LoVo (cell line): ENCODE data around the gene SEC24D.
"Not testable (repeated sequence)": the region's sequence is repeated elsewhere in the genome, so short reads cannot be mapped to it uniquely, and the experiment has no call there.

Source experiments
- DNase-seq: peaks from one replicate; pipeline ENCODE4 v3.0.0-alpha.2; 2016; ENCODE audit warnings: low spot score

Gene SEC24D

DNA sequence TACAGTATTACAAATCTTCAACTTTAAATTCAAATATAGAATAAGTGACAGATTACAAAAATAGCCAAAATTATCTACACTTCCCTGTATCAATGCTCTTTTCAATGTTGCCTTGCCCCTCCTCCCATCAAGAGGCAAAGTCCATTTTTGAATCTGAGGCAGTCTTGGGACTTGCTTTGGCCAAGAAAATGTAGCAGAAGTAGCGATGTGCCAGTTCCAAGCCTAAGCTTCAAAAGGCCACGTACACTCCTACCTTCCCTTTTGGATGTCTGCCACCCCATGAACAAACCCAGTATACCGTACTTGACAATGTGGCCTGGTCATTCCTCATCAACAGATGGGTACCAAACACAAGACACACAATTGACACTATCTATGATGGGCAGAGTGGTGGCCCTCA lies 24.1 kb downstream of the SEC24D start:
- DNase-seq, result no peak

DNA sequence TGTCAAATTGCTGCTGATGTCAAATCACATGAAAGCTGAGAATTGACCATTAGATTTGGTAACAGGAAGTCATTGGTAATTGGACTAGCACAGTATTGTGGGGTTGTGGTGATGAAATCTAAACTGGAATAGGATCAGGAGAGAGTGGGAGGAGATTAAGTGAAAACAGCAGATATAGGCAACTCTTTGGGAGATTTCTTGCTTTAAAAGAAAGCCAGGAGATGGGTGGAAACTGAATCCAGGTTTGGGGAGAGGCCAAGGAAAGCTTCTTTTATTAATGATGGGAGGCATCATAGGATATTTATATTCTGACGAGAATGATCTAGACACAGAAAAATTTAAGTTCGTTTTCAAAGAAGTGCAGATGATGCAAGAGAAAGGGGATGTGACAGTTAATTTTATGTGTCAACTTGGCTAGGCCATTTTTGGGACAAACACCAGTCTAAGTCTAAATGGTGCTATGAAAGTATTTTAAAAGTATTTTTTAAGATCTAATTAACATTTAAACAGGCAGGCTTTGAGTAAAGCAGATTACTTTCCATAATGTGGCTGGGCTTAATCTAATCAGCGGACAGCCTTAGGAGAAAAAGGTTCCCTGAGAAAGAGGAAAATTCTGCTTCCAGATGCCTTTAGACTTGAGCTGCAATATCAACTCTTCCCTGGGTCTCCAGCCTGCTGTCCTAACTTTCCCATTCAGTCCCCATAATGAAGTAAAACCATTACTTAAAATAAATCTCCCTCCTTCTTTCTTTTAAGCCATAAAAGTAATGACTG lies 24.7 kb downstream of the SEC24D start:
- no peak for DNase-seq

DNA sequence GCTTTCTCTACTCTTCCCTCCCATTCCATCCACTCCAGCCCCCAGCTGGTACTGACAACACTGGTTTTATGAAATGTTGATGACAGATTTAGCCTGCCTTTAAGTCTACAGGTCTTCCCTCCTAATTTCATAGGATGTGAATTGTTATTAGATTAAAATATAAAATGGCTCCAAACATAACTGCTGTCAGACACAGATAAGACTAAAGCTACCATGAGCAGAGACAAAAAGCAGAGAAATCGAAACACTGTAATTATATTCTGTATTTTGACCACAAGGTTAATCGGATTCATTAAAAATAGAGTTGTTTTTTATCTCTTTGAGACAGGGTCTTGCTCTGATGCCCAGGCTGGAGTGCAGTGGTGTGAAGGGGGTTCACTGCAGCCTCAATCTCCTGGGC lies 28.3 kb downstream of the SEC24D start:
- no peak for DNase-seq

DNA sequence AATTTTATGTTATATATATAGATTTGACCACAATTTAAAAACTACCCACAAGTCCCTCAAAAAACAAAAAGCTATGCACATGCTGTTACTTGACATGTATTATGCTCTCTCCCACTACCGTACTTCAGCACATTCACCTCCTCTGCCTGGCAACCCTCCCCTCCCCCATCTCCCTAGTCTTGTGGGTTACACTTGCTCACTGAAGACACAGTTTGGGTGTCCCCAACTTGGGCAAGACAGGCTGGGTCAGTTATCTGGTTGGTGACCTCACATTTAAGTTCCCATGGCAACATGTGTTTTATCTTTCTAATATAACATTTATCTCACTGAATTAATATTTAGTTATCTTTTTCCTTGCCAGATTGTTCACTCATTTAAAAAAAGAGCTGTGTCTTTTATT lies 32.7 kb downstream of the SEC24D start:
- DNase-seq, result no peak

DNA sequence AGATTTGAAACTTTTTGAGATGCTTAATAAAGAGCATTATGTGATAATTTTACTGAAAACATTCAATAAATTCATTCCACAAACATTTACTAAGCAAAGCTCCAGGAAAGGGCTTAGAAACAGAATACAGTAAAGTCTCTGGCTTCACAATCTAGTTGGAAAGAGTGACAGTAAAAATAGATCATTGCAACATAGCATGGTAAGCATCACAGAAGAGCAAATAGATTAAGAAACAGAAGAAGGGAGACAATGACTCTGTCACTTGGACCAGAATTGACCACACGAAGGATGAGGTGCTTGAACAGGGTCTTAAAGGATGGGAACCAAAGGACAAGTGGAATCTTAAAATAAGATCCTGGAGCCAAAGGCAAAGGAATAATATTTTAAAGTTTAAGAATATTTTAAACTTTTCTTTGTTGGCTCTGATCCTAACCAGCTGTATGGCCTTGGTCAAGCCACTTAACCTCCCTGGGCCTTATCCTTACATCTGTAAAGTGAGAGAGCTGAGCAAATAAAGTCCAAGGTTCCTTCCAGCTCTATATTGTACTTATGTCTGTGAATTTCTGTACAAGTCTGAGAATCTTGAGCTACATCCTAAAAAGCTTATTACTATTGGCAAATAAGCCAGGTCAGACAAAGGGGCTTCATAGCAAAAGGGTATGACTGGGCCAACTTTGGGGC lies 33.9 kb downstream of the SEC24D start:
- no peak for DNase-seq

DNA sequence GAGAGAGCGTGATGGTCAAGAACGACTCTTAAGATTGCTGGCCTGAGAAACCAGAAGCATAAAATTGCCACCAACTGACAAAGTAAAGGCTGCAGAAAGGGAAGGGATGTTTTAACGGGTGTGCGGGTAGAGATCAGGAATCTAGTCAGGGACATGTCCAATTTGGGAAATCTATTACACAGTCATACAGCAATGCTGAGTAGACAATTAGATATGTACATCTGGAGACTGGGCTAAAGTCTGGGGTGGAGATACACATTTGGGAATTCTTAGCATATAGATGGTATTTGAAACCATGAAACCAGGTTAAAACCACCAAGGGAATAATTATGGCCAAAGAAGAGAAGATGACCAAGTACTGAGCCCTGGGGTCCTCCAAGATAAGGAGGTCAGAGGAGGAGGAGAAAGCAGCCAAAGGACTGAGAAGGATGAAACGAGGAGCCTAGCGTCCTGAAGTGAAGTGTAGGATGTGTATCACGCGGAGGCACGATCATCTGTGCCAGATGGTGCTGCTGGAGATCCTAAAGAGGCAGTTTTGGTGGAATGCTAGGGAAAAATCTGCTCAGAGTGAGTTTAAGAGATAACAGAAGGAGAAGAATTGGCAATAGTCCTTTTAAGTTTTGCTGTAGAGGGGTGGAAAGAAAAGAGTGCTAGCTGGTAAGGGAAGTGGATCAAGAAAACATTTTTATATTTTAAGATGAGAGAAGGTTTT lies 36.5 kb downstream of the SEC24D start:
- no peak for DNase-seq

DNA sequence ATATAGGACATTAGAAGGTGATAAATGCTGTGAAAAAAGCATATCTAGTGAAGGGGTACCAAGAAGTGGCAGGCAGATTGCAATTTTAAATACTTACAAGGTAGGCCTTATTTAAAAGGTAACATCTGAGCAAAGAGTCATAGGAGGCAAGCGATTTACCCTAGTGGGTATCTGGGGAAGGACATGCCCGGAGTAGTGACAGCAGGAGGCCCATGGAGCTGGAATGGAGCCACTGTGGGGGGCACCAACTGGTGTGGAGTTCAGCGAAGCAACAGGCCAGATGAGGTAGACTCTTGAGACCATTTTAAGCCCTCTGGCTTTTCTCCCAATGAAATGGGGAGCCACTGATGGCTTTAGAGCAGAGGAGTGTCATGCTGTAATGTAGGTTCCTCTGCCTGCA lies 37.3 kb downstream of the SEC24D start:
- DNase-seq, result no peak

DNA sequence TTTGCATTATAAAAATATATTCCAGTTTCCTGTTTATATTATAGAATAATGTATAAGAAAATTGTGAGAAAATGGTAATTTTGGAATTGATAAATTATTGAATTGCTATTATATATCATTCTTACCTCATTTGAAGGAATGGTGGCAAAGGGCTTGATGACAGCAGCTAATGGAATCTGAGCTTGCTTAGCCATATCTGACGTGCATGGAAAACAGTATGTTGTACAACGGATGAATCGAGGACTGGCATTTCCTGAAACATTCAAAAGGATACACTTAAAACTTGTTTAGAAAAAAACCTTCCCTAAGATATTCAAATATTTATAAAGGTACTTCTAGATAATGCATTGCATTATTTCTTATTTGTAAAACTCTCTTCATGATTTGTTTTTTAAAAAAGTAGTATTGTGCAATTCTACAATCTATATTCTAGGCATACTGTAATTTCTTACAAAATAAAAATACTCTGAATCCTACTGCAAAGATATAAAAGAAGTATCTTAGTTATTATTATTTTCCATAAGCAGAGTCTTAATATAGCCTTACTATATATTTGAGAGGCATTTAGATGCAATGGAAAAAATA lies 38.3 kb downstream of the SEC24D start:
- DNase-seq, result no peak

DNA sequence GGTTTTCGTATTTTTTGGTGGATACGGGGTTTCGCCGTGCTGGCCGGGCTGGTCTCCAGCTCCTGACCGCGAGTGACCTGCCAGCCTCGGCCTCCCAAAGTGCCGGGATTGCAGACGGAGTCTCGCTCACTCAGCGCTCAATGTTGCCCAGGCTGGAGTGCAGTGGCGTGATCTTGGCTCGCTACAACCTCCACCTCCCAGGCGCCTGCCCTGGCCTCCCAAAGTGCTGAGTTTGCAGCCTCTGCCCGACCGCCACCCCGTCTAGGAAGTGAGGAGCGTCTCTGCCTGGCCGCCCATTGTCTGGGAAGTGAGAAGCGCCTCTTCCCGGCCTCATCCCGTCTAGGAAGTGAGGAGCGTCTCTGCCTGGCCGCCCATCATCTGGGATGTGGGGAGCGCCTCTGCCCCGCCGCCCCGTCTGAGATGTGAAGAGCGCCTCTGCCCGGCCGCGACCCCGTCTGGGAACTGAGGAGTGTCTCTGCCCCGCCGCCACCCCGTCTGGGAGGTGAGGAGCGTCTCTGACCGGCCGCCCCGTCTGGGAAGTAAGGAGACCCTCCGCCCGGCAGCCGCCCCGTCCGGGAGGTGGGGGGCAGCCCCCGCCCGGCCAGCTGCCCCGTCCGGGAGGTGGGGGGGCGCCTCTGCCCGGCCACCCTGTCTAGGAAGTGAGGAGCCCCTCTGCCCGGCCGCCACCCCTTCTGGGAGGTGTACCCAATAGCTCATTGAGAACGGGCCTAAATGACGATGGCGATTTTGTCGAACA lies 44.1 kb downstream of the SEC24D start:
- DNase-seq, result not testable (repeated sequence)

DNA sequence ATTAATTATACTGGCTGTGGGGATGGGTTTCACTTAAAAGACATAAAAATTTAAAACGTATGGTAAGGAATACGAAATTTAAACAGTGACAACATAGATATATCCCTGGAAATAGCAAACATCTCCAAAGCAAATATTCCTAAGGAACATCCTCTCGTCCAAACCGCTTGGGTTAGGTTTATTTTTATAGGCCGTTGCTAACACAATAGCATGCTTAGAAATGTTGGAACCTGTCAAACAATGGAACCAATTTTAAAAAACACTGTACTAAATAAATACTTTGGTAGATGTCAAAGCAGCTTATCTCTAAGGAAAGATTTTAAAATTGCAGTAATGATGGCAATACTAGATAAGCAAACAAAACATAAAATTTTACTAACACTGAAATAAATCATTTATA lies 45.4 kb downstream of the SEC24D start:
- no peak for DNase-seq

DNA sequence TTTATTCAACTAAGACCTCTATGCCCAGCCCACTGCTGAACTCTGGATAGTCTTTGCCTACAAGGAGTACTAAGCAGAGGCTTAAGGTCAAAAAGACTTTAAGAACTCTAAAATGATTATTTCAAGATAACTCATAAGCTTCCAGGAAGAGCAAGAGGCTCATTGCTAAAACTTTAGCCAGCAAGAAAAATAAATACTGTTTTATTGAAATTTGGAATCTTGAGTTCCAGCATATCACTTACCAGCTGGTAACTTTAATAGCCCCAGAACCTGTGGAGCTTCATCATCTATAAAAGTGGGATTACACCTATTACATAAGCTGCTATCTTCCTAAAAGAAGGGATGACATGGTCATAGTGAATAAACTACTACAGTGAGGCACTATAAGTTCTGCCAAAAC lies 47.0 kb downstream of the SEC24D start:
- no peak for DNase-seq

DNA sequence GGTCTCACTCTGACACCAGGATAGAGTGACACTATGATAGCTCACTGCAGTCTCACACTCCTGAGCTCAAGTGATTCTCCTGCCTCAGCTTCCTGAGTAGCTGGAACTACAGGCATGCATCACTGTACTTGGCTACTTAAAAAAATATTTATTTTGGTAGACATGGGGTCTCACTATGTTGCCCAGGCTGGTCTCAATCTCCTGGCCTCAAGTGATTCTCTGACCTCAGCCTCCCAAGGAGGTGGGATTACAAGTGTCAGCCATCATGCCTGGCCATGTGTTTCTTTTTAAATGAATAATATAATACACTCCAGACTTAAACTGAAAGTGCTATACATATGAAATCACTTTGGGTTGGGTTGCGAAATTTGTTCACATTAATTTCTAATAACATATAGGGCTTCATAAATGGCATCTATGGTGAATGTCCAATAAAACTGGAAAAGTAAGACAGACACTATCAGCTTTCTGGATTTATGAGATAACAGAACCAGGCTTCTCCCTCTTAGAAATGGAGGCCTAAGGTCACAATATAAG lies 48.0 kb downstream of the SEC24D start:
- no peak for DNase-seq

DNA sequence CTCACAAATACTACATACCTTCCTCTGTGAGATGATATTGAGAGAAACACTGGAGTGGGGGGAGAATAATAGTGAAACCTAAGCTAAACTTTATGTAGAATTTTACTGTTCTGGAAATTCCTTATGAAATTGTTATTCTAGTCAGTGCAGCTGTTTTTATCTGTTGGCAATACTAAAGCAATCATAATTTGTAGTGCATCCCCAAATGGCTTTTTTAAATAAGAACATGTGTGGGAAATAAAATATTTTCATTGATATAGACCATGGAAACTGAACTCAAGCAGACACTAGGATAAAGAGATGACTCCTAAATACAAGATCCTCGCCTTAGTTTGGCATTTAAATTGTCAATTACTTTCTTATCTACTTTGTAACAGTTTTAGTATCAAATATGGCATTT lies 51.1 kb downstream of the SEC24D start:
- DNase-seq, result no peak

DNA sequence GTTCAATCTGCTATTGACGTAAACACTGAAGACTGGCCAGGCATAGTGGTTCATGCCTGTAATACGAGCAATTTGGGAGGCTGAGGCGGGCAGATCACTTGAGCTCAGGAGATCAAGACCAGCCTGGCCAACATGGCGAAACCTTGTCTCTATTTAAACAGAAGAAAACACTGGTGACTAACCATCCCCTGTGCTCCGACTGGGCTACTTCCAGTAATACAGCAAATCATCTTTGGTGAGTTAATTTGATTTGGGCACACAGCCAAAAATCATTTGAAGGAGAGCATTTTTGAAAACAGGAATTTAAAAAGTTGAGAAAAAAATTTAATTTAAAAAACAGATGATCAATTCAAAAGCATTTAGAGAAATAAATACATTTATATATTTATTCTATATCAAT lies 52.0 kb downstream of the SEC24D start:
- no peak for DNase-seq

DNA sequence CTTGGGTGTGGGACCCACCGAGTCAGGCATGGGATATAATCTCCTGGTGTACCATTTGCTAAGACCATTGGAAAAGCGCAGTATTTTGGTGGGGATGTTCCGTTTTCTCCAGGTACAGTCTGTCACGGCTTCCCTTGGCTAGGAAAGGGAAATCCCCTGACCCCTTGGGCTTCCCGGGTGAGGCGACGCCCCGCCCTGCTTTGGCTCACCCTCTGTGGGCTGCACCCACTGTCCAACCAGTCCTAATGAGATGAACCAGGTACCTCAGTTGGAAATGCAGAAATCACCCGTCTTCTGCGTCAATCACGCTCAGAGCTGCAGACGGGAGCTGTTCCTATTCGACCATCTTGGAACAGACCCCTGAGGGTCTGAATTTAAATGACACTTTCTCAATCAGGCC lies 53.0 kb downstream of the SEC24D start:
- DNase-seq, result not testable (repeated sequence)

DNA sequence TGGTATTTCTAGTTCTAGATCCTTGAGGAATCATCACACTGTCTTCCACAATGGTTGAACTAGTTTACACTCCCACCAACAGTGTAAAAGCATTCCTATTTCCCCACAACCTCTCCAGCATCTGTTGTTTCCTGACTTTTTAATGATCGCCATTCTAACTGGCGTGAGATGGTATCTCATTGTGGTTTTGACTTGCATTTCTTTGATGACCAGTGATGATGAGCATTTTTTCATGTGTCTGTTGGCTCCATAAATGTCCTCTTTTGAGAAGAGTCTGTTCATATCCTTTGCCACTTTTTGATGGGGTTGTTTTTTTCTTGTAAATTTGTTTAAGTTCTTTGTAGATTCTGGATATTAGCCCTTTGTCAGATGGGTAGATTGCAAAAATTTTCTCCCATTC lies 58.3 kb downstream of the SEC24D start:
- not testable (repeated sequence) for DNase-seq

DNA sequence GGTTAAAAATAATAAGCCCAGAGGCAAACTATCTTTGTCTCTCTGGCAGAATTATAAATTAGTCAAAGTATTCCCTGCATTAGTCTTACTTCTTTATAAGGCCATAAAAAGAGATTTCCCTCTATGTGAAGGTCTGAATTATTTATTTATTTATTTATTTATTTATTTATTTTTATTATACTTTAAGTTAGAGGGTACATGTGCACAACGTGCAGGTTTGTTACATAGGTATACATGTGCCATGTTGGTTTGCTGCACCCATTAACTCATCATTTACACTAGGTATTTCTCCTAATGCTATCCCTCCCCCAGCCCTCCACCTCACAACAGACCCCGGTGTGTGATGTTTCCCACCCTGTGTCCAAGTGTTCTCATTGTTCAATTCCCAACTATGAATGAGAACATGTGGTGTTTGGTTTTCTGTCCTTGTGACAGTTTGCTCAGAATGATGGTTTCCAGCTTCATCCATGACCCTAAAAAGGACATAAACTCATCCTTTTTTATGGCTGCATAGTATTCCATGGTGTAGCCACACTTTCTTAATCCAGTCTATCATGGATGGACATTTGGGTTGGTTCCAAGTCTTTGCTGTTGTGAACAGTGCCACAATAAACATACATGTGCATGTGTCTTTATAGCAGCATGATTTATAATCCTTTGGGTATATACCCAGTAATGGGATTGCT lies 58.8 kb downstream of the SEC24D start:
- not testable (repeated sequence) for DNase-seq

DNA sequence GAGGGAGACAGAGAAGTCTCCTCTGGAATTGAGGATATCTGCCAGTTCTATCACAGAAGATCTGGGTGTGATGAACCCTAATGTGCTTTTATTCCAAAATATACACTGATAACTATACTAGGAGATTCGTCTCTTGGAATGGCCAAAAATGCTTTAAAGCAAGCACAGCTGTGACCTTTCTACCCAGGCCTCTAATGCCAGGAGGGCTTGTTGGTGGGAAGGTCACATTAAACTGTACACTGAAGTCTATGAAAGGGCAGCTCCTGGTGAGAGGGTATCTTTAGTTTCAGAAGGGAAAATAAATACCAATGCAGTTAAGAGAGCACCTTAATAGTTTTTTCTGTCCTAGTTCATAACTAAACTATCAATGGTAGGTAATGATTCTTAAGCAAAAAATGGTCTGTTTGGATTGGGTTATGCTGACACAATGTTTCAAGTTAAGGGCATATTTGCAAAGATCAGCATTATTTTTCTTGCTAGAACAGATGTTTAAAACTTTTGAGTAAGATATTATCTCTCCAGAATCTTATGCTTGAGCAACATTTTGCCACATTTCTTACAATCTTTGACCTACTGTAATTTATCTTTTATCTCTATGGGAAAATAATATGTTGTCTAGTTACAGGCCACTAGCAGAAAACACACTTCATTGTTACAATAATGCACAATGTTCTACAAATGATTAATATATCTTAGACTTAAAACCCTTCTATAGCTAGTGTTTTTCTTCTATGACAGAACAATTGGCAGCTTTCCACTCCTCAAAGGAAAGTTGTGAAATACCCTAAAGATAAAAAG lies 59.6 kb downstream of the SEC24D start:
- DNase-seq, result no peak

DNA sequence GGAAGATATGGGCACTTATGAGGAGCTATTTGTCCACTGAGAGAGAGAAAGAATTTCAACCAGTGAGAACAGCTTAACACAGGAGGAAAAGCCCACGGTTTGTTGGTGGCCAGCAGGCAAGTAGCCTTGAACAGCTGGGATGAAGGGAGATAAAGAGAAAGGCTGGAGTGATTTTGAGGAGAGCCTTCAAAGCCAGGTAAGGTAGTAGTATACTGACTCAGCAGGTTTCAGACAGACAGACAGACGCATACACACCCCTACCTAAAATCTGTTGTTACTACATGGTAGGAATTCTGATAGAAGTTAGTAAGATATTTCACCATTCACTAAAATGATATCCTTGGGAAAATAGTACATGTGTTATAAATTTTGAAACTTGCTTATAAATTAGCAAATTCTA lies 60.5 kb downstream of the SEC24D start:
- DNase-seq, result no peak

DNA sequence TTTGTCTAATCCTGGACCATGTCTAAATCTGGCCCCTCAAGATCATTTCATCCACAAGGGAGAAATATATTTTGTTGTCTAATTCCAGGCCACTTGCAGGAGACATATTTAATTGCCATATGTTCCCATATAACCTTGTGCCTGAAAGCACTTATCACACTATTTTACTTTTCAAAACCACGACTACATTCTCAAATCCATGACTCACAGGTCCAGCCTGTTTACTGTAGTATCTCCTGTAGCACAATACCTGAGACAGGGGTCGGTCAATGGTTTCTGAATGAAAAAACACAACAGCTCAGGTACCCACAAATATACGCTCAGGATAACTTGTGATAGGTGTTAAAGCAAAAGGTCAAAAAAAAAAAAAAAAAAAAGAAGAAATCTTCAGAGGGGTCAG lies 60.9 kb downstream of the SEC24D start:
- DNase-seq, result no peak
